ENCODE measurements around the gene ADARB1.
A peak's percentile ranks its signal among the peaks of the same experiment; 100 is the strongest.

Gene ADARB1

GRCh38 chr21:45055861-45056260 is 18.5 kb upstream of the ADARB1 start:
- no peak overlapping the region for H3K4me3 ChIP-seq (ENCODE audit: control insufficient read depth, low read depth, low read length)
- DNase-seq (ENCODE audit: low read depth): peak; percentile 33
- TF ChIP-seq CTCF (conservative IDR thresholded peaks at IDR 0.05; ENCODE audit: control insufficient read depth, insufficient read depth, low read depth, low read length): no peak

GRCh38 chr21:45056296-45056904 is 18.0 kb upstream of the ADARB1 start:
- TF ChIP-seq CTCF (conservative IDR thresholded peaks at IDR 0.05; ENCODE audit: control insufficient read depth, insufficient read depth, low read depth, low read length): no peak
- H3K4me3 ChIP-seq (ENCODE audit: control insufficient read depth, low read depth, low read length): no peak overlapping the region
- no peak for DNase-seq (ENCODE audit: low read depth)

- TF ChIP-seq CTCF (conservative IDR thresholded peaks at IDR 0.05; ENCODE audit: control insufficient read depth, insufficient read depth, low read depth, low read length): no peak
- H3K4me3 ChIP-seq (ENCODE audit: control insufficient read depth, low read depth, low read length): no peak overlapping the region
- DNase-seq (ENCODE audit: low read depth): no peak
These were observed 17.3 kb upstream of the ADARB1 start for GRCh38 chr21:45056917-45057560.

GRCh38 chr21:45057886-45058285 is 16.5 kb upstream of the ADARB1 start:
- H3K4me3 ChIP-seq (ENCODE audit: control insufficient read depth, low read depth, low read length): no peak overlapping the region
- DNase-seq (ENCODE audit: low read depth): no peak
- no peak for TF ChIP-seq CTCF (conservative IDR thresholded peaks at IDR 0.05; ENCODE audit: control insufficient read depth, insufficient read depth, low read depth, low read length)

- no peak for TF ChIP-seq CTCF (conservative IDR thresholded peaks at IDR 0.05; ENCODE audit: control insufficient read depth, insufficient read depth, low read depth, low read length)
- no peak for DNase-seq (ENCODE audit: low read depth)
- no peak overlapping the region for H3K4me3 ChIP-seq (ENCODE audit: control insufficient read depth, low read depth, low read length)
These were observed 15.3 kb upstream of the ADARB1 start for GRCh38 chr21:45059121-45059520.

GRCh38 chr21:45060089-45060488 is 14.3 kb upstream of the ADARB1 start:
- no peak overlapping the region for H3K4me3 ChIP-seq (ENCODE audit: control insufficient read depth, low read depth, low read length)
- DNase-seq (ENCODE audit: low read depth): no peak
- TF ChIP-seq CTCF (conservative IDR thresholded peaks at IDR 0.05; ENCODE audit: control insufficient read depth, insufficient read depth, low read depth, low read length): no peak
